Choroid plexus epithelial cell (primary cell): ENCODE results near the gene PLXND1.
A peak's percentile ranks its signal among the peaks of the same experiment; 100 is the strongest.

Source experiments
- DNase-seq: peaks from one replicate; pipeline ENCODE4 v3.0.0-alpha.2; 2010; ENCODE audit warnings: low read depth
- H3K4me3 ChIP-seq: 2 replicates; pipeline ENCODE4 v1.5.1; 2011; ENCODE audit warnings: low read depth, mild to moderate bottlenecking, control low read depth, low read length, moderate library complexity
- CTCF ChIP-seq: conservative IDR thresholded peaks from 2 replicates; pipeline ENCODE4 v1.5.1; 2011; ENCODE audit warnings: low read depth, mild to moderate bottlenecking, control low read depth, inconsistent platforms, low read length, moderate library complexity

The PLXND1 gene

GRCh38 chr3:129555153-129555550, 51.3 kb downstream of the PLXND1 start:
- no peak overlapping the region for H3K4me3 ChIP-seq
- DNase-seq: no peak
- TF ChIP-seq CTCF: no peak

GRCh38 chr3:129554356-129555152, 51.9 kb downstream of the PLXND1 start:
- H3K4me3 ChIP-seq: no peak overlapping the region
- DNase-seq: peak; percentile 54
- no peak for TF ChIP-seq CTCF

- H3K4me3 ChIP-seq: no peak overlapping the region
- DNase-seq: no peak
- no peak for TF ChIP-seq CTCF
Measured at GRCh38 chr3:129553719-129554118, 52.8 kb downstream of the PLXND1 start.

- no peak for TF ChIP-seq CTCF
- no peak for DNase-seq
- no peak overlapping the region for H3K4me3 ChIP-seq
Measured at GRCh38 chr3:129553171-129553570, 53.3 kb downstream of the PLXND1 start.

GRCh38 chr3:129552287-129553050, 54.0 kb downstream of the PLXND1 start:
- TF ChIP-seq CTCF: no peak
- no peak for DNase-seq
- no peak overlapping the region for H3K4me3 ChIP-seq

GRCh38 chr3:129549805-129550204, 56.7 kb downstream of the PLXND1 start:
- no peak overlapping the region for H3K4me3 ChIP-seq
- no peak for DNase-seq
- TF ChIP-seq CTCF: no peak
